HG02610 (cell line): ENCODE measurements around the gene KCNK3.

Experiments
- ATAC-seq: cut with Tn5 transposase; IDR thresholded peaks from one replicate; pipeline ENCODE4 v1.9.1; 2021; ENCODE audit warnings: mild to moderate bottlenecking, moderate library complexity; ENCODE audit not compliant: unreplicated experiment

KCNK3 gene

GRCh38 chr2:26778507-26778906 is 86.0 kb downstream of the KCNK3 start:
- ATAC-seq, result no peak

DNA sequence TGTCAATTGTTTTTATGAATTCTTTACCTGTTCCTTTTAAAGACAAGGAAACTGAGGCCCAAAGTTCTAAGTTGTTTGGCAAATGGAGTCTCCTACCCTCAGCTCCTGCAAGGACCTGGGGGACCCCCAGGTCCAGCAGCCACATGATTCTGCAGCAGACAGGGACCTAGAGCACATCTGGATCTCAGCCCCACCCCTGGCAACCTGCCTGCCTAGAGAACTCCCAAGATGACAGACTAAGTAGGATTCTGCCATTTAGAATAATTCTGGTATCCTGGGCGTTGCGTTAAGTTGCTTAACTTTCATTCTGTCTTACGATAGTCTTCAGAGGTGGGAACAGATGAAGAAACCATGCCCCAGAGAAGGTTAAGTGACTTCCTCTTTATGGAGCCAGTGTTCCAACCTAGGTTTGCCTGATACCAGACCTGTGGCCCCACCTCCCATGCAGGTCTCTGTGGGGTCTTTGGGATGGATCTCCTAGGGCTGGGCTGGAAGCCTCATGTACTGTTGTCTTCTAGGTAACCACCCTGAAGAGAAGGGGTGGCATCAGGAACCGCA is 87.8 kb downstream of the KCNK3 start:
- ATAC-seq, result no peak
